ENCODE results near the gene FAM171A2.

Gene FAM171A2

GRCh38 chr17:44326861-44327444 lies 36.7 kb downstream of the FAM171A2 start:
- Histone ChIP-seq H3K4me3 (replicated peaks; ENCODE audit: low read depth, low read length) (peak overlapping the region; percentile 47), H3K27me3 (replicated peaks; ENCODE audit: control insufficient read depth, insufficient read depth, low read length) (no peaks in the 10 kb centered on the region), H3K36me3 (ENCODE audit: control insufficient read depth, insufficient read depth, low read length) (peaks cover 6% of the 10 kb centered on the region)
- peak; percentile 95 for DNase-seq (ENCODE audit: extremely low read depth, insufficient read length)
- no peak for TF ChIP-seq CTCF (IDR thresholded peaks at IDR 0.05; ENCODE audit: insufficient read depth, low read length, poor library complexity, severe bottlenecking)

- peaks cover 25% of the 10 kb centered on the region for H3K36me3 ChIP-seq (ENCODE audit: control insufficient read depth, insufficient read depth, low read length)
These were observed 38.9 kb downstream of the FAM171A2 start, which contains the start of gene SLC25A39 for GRCh38 chr17:44324571-44325275. Gene SLC25A39 (minus strand): TSS chr17:44324823. CDS start chr17:44323562, 1,261 bp downstream.

GRCh38 chr17:44324092-44324570 lies 39.5 kb downstream of the FAM171A2 start:
- no peaks in the 10 kb centered on the region for H3K27me3 ChIP-seq (replicated peaks; ENCODE audit: control insufficient read depth, insufficient read depth, low read length)
- TF ChIP-seq CTCF (IDR thresholded peaks at IDR 0.05; ENCODE audit: insufficient read depth, low read length, poor library complexity, severe bottlenecking), result no peak
- DNase-seq (ENCODE audit: extremely low read depth, insufficient read length), result no peak
- peaks cover 28% of the 10 kb centered on the region for H3K36me3 ChIP-seq (ENCODE audit: control insufficient read depth, insufficient read depth, low read length)
- peak overlapping the region; percentile 90 for H3K4me3 ChIP-seq (replicated peaks; ENCODE audit: low read depth, low read length)

More at GRCh38 chr17:44324571-44325275, 38.9 kb downstream of the FAM171A2 start, which contains the start of gene SLC25A39:
- TF ChIP-seq CTCF (IDR thresholded peaks at IDR 0.05; ENCODE audit: insufficient read depth, low read length, poor library complexity, severe bottlenecking), result no peak
- peak within 1 kb of the TSS; percentile 90 for H3K4me3 ChIP-seq (replicated peaks; ENCODE audit: low read depth, low read length)
- DNase-seq (ENCODE audit: extremely low read depth, insufficient read length), result peak; percentile 98
- H3K27me3 ChIP-seq (replicated peaks; ENCODE audit: control insufficient read depth, insufficient read depth, low read length), result no peaks in the 10 kb centered on the region

- no peak for TF ChIP-seq CTCF (IDR thresholded peaks at IDR 0.05; ENCODE audit: insufficient read depth, low read length, poor library complexity, severe bottlenecking)
- peak overlapping the region; percentile 90 for H3K4me3 ChIP-seq (replicated peaks; ENCODE audit: low read depth, low read length)
- DNase-seq (ENCODE audit: extremely low read depth, insufficient read length), result no peak
These were observed 40.1 kb downstream of the FAM171A2 start for GRCh38 chr17:44323359-44324091.

GRCh38 chr17:44322236-44322895 lies 41.3 kb downstream of the FAM171A2 start:
- no peak for DNase-seq (ENCODE audit: extremely low read depth, insufficient read length)
- Histone ChIP-seq H3K4me3 (replicated peaks; ENCODE audit: low read depth, low read length) (no peak overlapping the region), H3K27me3 (replicated peaks; ENCODE audit: control insufficient read depth, insufficient read depth, low read length) (no peaks in the 10 kb centered on the region), H3K36me3 (ENCODE audit: control insufficient read depth, insufficient read depth, low read length) (peaks cover 28% of the 10 kb centered on the region)
- TF ChIP-seq CTCF (IDR thresholded peaks at IDR 0.05; ENCODE audit: insufficient read depth, low read length, poor library complexity, severe bottlenecking), result no peak

More at GRCh38 chr17:44323359-44324091, 40.1 kb downstream of the FAM171A2 start:
- Histone ChIP-seq H3K36me3 (ENCODE audit: control insufficient read depth, insufficient read depth, low read length) (peaks cover 28% of the 10 kb centered on the region), H3K27me3 (replicated peaks; ENCODE audit: control insufficient read depth, insufficient read depth, low read length) (no peaks in the 10 kb centered on the region)
